ENCODE data around the gene SNX5.

DNA sequence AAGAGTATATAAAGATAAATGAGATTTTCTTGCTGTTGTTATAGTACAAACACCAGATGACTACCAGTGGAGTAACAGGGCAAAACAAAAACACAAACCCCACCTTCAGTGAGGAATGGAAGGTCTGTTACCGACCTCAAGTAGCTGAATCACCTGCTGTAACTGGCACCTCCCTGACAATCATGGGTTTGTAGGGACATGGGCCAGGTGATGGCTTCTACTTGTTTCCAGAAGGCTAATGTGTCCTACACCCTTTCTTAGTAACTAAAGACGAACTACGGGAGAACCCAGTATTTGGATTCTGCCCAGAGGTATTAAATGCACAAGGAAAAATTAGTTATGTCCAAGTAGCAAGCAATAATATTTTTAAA lies 26.8 kb downstream of the SNX5 start:
- TF ChIP-seq, protein P1, sequence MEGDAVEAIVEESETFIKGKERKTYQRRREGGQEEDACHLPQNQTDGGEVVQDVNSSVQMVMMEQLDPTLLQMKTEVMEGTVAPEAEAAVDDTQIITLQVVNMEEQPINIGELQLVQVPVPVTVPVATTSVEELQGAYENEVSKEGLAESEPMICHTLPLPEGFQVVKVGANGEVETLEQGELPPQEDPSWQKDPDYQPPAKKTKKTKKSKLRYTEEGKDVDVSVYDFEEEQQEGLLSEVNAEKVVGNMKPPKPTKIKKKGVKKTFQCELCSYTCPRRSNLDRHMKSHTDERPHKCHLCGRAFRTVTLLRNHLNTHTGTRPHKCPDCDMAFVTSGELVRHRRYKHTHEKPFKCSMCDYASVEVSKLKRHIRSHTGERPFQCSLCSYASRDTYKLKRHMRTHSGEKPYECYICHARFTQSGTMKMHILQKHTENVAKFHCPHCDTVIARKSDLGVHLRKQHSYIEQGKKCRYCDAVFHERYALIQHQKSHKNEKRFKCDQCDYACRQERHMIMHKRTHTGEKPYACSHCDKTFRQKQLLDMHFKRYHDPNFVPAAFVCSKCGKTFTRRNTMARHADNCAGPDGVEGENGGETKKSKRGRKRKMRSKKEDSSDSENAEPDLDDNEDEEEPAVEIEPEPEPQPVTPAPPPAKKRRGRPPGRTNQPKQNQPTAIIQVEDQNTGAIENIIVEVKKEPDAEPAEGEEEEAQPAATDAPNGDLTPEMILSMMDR (optimal IDR thresholded peaks at IDR 0.05 in 1 of 3, IDR thresholded peaks at IDR 0.05 in 1 of 3, conservative IDR thresholded peaks at IDR 0.05 in 1 of 3; ENCODE audit: extremely low read depth in 1 of 3, insufficient read depth in 2 of 3, low read length in 3 of 3): no peak
- TF ChIP-seq EZH2 (IDR thresholded peaks at IDR 0.05; ENCODE audit: low read length): no peak

Measured in keratinocyte (primary cell).